GM18502 (cell line): ENCODE measurements around the gene MGAT1.
"Not testable (repeated sequence)": the region's sequence is repeated elsewhere in the genome, so short reads cannot be mapped to it uniquely, and the experiment has no call there.

ENCODE experiments used
- ATAC-seq: cut with Tn5 transposase; IDR thresholded peaks from one replicate; pipeline ENCODE4 v1.9.1; 2021; ENCODE audit warnings: mild to moderate bottlenecking; ENCODE audit not compliant: unreplicated experiment, poor library complexity

Gene MGAT1

GRCh38 chr5:180807046-180807445, 4.4 kb upstream of the MGAT1 start:
- ATAC-seq, result no peak

DNA sequence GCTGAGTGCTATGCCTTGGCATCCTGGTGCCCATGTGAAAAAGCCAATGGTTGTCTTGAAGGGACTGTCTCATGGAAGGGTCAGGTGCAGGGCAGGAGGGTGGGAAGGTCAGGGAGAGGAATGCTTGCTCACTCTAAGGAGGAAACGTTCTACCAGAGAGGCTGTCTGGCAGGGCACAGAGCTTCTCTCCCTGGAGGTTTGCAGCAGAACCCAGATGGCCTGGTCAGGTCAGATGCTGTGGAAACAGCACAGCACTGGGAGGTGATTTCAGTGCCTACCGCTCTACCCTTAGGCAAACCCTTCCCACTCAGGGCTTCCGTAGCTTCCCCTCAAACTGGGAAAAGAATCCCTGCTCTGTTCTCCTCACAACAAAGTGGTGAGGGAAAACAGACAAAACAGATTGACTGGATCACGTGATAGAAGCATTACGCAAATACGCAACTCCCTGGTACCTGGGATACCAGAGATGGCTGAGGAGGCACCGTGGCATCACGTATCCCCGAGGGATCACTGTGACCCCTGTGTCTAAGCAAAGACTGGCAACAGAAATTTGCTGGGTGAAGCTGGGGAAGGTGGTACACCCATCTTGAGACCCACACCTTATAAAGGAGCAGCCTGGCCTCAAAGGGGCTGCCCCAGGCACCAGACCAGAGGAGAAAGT, 3.9 kb upstream of the MGAT1 start:
- ATAC-seq, result no peak

- ATAC-seq, result no peak
Observed at GRCh38 chr5:180804129-180804618, 1.6 kb upstream of the MGAT1 start.

DNA sequence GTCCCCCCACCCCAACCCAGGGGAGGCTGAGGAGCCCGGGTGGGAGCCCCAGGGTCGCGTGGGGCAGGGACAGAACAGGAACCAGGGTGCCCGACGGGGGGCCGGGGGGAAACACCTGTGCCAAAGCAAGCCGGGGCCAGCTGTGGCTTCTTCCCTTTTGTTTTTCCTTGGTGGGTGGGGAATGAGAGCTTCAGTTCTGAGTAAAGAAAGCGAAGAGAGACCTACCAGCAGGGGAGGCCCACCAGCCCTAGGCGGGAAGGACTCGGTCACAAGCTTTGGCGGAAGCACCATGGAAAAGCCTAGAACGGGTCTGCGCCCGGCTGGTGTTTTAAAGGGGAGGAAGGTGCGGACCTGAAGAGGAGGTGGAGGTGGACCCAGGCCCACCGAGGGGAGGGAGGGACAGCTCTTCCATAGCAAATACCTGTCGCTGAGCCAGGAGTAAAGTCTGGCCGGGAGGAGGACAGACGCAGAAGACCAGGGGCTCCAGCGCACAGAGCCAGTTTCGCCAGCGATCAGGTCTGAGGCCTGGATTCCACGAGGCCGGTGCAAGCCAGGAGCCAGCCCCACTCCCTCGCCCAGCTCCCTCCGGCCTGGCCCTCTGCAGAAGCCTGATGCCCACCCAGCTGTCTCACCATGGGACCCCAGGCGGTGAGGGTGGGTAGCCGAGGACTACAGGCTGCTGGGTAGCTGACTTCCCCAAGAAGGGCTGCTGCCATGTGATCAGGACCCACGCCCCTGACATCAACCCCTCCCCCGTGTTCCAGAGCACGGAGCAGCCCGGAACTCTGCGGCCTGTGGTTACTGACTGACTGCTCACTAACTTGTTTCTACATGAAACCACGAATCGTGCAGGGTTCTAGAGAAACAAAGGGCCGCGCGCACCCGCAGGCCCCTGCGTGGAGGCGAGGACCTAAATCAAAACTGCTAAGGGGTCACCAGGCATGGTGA, 849 bp upstream of the MGAT1 start:
- ATAC-seq, result peak; percentile 64

DNA sequence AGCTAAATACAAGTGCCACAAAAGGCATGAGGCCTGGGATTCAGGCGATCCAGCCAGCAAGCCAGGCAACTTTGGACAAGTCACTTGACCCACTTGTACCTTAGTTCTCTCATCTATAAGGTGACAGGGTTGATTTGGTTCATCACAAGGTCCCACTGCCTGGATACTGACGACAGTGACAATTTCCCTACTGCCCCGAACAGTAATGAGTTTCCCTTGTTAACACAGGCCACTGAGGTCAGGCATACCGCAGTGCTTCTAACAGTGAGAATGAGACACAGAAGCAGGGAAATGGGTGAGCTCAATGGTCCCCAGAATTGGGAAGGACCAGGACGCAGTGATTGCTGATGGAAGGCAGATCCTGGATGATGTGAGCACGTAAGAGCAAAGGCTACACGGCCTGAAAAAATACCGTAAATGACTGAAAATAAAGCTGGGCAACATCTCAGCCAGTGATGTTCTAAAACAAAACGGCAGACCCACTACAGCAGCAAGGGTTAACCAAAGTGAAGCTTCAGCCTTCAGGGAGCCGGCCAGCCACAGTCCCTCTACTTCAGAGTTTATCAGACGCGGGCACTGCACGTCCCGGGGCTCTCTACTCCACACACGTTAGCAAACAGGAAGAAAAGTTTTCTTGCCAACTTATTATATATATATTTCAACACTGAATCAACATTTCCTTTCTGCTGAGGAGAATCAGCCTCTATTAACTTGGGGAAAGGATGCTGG, 846 bp downstream of the MGAT1 start:
- ATAC-seq, result peak; percentile 3

DNA sequence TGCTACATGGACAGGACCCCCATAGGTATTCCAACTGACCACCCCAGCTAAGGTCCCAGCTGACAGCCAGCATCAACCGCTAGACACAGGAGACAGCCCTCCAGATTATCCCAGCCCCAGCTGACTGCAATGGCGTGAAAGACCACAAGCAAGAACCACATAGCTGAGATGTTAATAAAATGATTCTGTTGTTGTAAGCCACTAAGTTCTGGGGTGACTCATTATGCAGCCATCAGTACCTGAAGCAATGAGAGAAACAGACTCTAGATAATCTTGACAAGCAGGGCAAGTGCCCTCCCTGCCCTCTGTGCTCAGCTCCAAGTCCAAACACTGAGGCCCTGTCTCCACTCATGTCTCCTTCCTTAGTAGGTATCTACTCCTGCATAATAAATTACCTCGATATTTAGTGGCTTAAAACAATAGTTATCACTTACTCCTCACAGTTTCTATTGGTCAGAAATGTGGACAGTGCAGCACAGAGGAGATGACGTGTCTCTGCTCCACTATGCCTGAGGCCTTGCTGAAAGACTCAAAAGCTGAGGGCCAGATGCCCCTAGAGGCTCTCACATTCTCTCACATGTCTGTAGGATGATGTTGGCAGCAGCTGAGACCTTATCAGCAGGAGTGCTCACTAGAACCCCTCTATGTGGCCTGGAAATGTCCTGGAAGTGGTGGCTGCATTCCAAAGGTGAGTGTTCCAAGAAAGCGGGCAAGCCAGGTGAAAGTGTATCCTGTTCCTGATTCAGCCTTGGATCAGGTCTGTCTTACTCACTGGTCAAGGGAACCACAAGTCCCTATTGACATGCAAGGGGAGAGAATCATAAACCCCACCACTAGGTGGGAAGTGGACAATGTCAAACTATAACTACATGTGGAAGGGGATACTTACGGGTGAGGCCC, 2.5 kb downstream of the MGAT1 start:
- no peak for ATAC-seq

DNA sequence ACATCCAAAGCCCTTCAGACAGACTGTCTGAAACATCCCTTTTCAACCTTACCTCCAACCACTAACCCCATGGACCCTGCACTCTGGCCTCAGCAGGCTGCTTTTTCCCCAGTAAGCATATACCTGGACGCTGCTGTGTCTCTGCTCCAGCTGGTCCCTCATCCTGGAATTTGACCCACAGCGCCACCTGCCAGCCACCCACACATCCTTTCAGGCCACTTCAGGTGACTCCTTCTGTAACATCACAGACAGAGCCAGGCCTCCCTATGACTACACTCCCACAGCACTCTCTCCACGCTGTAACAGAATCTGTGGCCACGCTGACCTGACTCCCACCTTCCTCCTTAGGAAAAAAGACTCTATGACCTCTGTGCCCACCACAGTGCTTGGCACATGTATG, 3.4 kb downstream of the MGAT1 start:
- no peak for ATAC-seq

DNA sequence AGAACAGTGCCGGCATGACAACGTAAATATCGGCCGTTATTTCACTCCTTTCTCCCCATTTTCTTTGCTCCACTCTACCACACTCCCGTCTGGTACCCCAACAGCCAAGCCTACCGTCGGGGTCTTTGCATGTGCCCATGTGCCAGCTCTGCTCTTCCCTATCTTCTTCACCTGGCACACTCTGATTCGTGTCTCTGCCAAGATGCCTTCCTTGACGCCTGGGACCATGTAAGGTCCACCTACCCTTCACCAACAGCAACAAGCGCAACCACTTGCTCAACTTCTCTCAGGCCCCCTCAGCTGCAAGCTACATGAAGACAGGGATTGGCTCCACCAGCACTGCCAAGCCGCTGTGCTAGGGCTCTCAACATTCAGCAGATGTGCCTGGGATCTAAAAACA, 4.4 kb downstream of the MGAT1 start:
- no peak for ATAC-seq

DNA sequence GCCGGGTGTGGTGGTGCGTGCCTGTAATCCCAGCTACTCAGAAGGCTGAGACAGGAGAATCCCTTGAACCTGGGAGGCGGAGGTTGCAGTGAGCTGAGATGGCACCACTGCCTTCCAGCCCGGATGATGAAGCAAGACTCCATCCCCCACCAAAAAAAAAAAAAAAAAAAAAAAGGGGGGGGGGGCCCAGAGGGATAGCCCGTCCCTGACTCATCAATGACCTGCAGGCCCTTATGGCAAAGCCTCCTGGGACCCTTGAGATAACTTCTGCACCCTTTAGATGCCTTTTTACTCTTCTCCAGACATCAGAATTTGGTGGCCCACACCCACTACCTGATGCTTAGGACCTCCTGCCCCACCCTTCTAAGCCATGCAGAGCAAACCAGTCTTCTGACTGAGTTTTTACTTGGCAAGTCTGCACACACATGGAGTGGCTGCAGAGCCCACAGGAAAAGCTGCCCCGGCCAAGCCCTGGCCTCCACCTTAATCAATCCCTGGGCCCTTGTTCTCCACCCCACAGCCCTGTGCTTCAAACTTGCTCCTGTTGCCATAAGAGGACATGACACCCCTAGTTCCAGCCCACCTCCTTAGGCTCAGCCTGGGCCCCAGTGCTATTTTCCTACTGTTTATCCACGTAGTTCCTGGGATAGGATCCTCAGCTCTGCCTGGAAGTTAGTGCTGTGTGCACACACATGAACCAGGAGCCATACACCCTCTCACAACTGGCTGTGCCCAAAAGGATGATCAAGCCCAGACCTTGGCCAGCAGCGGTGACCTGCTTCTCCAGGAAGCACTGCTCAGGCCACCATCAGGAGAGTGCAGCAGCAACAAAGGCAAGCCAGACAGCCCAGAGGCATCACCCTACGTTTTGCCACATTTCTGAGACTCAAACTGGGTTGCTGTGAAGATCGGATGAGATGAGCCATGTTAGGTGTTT, 5.1 kb downstream of the MGAT1 start:
- ATAC-seq, result no peak

DNA sequence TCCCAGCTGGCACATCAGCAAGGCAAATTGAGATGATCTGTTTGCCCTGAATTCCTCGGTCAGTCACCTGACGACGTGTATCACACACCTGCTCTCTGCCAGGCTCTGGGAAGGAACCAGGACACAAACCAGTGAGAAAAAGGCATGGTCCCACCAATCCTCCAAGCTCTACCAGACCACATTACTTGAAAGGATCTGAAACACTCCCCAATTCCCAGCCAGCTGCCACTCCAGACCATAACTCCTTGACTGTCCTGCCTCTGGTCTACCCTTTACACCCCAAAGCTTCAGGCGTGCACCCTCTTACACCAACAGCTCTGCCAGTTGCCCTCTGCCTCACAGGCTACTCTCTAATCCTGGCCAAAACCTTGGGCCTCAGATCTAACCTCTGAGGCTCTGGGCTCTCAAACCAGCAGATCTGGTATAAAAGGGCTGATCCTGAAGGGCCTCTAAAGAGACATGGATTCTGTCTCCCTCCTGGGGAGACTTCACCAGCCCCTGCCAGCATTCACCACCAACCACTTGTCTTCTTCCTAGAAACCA, 6.8 kb downstream of the MGAT1 start:
- ATAC-seq, result no peak

DNA sequence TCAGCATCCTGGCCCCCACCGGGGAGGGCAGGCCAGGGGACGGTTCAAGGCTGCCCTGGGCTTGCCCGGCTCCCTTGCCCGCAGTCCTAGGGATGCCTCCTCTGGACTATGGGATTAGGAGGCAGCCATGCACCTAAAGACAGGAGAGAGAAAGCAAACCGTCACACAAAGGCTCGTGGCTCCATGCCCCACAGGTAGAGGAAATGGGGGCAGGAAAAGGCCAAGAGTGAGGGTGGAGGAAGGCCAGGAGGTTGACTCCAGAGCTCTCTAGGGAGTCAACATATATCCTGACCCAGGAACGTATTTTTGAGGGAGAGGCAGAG, 9.7 kb downstream of the MGAT1 start:
- ATAC-seq, result no peak

DNA sequence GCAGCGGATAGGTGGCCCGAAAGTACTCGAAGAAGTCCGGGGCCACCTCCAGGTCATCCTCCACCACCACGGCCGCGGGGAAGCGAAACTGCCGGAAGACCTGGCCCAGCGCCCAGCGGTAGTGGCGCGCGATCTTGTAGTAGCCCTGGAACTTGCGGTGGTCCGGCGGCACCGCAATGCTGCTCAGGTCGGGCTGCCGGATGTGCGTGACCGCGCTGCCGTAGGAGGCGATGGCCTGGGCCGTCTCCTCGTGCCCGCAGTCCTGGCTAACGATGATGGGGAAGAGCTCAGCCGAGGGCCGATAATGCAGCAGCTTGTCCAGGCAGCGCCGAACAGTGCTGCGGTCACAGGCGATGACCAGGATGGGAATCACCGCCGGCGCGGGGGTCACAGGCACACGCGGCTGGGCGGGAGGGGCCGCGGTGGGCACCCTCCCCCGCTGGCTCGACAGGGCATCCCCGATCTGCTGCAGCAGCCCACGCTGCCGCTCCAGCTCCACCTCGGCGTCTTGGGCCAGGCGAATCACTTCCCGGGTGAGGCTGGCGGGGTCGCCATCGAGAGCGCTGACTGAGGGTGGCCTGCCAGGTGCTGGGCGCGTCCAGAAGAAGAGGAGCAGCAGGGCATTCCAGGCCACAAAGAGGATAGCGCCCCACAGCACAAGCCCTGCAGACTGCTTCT, 10.2 kb downstream of the MGAT1 start:
- no peak for ATAC-seq

DNA sequence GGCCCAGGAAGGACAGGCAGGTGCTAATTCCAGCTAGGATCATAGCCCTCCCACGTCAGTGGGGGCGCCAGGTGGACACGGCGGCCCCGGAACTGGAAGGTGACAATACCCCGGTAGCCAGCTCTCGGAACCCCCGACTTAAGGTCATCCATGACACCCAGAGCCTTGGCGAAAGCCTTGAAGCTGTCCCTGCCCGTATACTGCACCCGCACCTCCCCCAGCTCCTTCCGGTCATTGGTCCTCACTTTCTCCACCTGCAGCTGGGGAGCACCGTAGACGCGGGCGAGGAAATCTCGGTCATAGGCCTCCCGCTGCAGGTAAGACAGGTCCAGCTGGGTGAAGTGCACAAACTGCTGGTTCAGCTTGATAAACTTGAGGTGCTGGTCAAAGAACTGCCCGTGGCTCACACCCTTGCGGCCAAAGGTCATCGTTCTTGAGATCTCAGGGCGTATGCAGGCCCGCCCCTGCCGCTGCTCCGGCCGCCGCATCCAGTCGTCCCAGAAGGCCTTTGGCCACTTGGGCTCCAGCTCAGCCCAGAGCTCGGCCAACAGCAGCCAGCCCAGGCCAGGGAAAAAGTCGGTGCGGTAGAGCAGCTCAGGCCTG, 10.9 kb downstream of the MGAT1 start:
- no peak for ATAC-seq

GRCh38 chr5:180790524-180790923, 12.1 kb downstream of the MGAT1 start:
- no peak for ATAC-seq

- no peak for ATAC-seq
Observed at GRCh38 chr5:180790020-180790419, 12.6 kb downstream of the MGAT1 start.

DNA sequence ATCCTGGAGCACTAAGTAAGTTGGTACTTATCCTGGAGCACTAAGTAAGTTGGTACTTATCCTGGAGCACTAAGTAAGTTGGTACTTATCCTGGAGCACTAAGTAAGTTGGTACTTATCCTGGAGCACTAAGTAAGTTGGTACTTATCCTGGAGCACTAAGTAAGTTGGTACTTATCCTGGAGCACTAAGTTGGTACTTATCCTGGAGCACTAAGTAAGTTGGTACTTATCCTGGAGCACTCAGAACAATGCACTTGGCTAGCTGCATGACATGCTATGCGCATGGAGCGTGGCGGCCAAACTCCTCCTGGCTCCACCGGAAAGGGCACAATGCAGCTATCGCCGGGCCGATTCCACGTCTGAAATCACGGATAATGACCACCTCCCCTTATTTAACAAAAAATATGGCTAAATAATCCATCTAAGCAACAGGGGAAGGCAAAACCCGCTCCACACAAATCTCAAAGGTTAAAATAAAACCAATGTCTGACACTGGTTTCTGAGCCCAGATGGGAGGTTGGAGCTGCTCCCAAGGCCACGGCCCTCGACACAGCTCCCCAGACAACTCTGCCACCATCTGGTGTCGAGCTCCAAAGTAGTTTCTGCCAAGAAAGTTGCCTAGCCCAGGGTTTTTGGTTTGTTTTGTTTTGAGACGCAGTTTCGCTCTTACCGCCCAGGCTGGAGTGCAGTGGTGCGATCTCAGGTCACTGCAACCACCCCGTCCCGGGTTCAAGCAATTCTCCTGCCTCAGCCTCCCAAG, 13.8 kb downstream of the MGAT1 start:
- not testable (repeated sequence) for ATAC-seq
